Cardiac atrium fibroblast (primary cell): ENCODE results near the gene GLE1. TPM values are rescaled to one million over a fixed set of nuclear protein-coding genes. Genes with fewer than 3 reads are reported as not detected.

Source experiments
- total RNA-seq: library from RNA; depleted of rRNA; stranded (reverse); fragments of >200 nt; gene quantifications from 2 replicates; pipeline ENCODE4 v1.2.3, GENCODE V29; 2015

Gene GLE1, protein sequence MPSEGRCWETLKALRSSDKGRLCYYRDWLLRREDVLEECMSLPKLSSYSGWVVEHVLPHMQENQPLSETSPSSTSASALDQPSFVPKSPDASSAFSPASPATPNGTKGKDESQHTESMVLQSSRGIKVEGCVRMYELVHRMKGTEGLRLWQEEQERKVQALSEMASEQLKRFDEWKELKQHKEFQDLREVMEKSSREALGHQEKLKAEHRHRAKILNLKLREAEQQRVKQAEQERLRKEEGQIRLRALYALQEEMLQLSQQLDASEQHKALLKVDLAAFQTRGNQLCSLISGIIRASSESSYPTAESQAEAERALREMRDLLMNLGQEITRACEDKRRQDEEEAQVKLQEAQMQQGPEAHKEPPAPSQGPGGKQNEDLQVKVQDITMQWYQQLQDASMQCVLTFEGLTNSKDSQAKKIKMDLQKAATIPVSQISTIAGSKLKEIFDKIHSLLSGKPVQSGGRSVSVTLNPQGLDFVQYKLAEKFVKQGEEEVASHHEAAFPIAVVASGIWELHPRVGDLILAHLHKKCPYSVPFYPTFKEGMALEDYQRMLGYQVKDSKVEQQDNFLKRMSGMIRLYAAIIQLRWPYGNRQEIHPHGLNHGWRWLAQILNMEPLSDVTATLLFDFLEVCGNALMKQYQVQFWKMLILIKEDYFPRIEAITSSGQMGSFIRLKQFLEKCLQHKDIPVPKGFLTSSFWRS
- total RNA-seq: 19.0 and 22.2 TPM in 2 replicates

DNA sequence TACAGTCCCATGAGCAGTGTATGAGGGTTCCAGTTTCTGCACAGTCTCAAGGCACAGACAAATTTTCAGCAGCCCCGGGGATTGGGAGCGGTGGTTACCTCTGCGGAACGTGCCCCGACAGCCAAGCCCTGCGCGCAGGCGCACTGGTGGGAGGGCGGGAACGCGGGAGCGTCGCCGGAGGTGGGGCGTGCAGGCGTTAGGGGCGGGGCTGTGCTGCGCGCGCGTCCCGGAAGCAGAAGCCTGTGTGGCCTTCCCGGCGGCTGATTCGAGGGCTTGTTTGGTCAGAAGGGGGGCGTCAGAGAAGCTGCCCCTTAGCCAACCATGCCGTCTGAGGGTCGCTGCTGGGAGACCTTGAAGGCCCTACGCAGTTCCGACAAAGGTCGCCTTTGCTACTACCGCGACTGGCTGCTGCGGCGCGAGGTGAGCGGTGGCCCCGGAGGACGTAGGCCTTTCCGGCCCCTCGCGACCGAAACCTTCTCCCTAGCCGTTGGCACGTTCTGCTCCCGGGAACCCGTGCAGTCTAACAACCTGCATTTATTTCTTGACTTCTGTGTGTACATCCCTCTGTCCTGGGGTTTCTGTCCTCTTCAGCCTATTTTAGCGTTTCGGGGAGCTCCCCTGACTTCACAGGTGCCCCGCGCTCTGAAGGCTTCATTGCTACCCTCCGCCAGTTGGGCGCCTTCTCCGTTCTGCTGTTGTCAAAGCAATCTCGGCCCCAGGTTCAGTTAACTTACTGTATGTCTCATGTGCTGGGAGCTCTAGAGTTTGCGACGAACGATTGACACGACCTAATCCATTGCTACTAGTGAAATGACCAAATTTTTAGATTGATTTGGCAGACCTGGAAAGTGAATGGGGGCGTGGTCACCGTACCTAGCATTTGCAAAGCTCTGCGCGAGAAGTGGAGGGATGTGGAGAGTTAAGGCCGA, at the start of gene GLE1:
Gene GLE1 (plus strand): TSS at position 235 of the 929 bp plus-strand sequence. CDS start 87 bp downstream, at position 322.

DNA sequence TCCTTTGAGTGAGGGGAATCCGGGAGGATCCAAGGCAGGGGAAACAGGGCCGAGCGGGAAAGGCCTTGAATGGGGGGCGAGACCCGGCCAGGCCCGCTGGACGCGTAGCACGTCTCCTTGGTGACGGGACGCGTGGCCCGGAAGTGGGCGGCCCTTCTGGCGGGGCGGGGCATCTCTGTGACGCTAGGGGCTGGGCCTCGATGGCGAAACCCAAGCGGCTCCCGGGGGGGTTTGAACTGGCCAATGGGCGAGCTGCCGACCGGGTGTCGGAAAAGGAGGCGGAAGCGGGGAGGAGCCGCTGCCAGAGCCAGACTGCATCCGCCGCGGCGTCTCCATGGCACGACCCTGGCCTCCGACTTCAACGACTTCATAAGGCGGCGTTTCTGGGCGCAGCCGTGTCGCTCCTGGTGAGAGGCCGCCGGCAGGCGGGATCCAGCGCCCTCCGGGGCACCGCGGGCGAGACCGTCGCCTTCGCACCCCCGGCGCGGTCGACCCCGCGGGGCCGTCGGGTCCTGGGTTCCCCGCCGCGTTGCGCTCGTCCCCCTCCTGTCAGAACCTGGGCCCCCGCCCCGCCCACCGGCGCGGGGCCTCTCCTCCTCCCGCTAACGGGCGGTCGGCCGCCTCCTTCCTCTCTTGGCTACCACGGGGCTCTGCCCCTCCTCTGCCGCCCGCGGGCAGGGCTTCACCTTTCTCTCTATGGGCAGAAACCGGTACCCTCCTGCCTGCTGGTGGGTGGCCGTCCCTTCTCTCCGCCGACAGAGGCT, 48.5 kb upstream of the GLE1 start, which contains the start of gene ODF2:
Gene ODF2 (plus strand): TSS at position 158 of the 764 bp plus-strand sequence. CDS start 86 bp downstream, at position 244.

DNA sequence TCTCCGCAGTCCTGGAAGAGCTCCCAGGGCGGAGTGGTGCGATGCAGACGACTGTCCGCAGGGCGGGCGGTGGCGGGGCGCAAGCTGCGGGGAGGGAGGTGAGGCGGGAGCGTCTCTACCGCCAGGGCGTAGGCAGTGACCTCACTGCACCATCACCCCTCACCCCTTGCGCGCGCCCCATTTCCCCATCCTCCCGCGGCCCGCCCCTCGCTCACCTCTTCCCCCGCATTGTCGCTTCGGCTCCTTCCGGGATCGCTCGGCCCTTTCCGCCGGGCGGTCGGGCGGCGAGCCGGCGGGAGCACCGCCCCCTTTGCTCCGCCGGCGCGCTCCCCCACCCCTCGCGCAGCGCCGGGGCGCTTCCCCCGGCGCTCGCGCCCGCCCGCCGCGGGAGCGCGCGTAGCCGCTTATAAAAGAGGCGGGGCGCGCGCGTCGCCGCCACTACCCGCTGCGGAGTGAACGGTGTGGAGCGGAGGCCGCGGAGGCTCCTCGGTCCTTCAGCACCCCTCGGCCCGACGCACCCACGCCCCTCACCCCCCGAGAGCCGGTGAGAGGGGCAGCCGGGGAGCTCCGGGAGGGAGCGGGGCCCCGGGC, 47.7 kb downstream of the GLE1 start, which contains the start of gene SPTAN1:
Gene SPTAN1 (plus strand): TSS at position 435 of the 591 bp plus-strand sequence. CDS start 14,154 bp downstream, outside the sequence.

Other genes with a start within 250 kb of the GLE1 start
- gene GOLGA2, start 228.7 kb upstream of the GLE1 start, total RNA-seq: 99.5 and 108 TPM in 2 replicates
- gene SWI5, start 228.4 kb upstream of the GLE1 start, total RNA-seq: 36.9 and 59.8 TPM in 2 replicates
- gene TRUB2, start 182.3 kb upstream of the GLE1 start, total RNA-seq: 11.7 and 15.9 TPM in 2 replicates
- 30.5 and 33.0 TPM in 2 replicates for gene COQ4, start 181.9 kb upstream of the GLE1 start, total RNA-seq
- gene SLC27A4, start 164.2 kb upstream of the GLE1 start, total RNA-seq: 14.3 and 22.0 TPM in 2 replicates
- gene URM1, start 133.3 kb upstream of the GLE1 start, total RNA-seq: 39.2 and 39.4 TPM in 2 replicates
- 198 and 199 TPM in 2 replicates for gene CERCAM, start 83.9 kb upstream of the GLE1 start, total RNA-seq
- gene ODF2, start 48.7 kb upstream of the GLE1 start, total RNA-seq: 23.5 and 36.0 TPM in 2 replicates
- gene SPTAN1, start 47.9 kb downstream of the GLE1 start, total RNA-seq: 226 and 237 TPM in 2 replicates
- 20.9 and 40.7 TPM in 2 replicates for gene DYNC2I2, start 152.1 kb downstream of the GLE1 start, total RNA-seq
- gene SET, start 184.5 kb downstream of the GLE1 start, total RNA-seq: 182 and 183 TPM in 2 replicates
- 0.65 and 9.7 TPM in 2 replicates for gene PKN3, start 197.8 kb downstream of the GLE1 start, total RNA-seq
- 39.0 and 44.4 TPM in 2 replicates for gene ZDHHC12, start 219.4 kb downstream of the GLE1 start, total RNA-seq